ENCODE results near the gene TTLL12.

Gene TTLL12

DNA sequence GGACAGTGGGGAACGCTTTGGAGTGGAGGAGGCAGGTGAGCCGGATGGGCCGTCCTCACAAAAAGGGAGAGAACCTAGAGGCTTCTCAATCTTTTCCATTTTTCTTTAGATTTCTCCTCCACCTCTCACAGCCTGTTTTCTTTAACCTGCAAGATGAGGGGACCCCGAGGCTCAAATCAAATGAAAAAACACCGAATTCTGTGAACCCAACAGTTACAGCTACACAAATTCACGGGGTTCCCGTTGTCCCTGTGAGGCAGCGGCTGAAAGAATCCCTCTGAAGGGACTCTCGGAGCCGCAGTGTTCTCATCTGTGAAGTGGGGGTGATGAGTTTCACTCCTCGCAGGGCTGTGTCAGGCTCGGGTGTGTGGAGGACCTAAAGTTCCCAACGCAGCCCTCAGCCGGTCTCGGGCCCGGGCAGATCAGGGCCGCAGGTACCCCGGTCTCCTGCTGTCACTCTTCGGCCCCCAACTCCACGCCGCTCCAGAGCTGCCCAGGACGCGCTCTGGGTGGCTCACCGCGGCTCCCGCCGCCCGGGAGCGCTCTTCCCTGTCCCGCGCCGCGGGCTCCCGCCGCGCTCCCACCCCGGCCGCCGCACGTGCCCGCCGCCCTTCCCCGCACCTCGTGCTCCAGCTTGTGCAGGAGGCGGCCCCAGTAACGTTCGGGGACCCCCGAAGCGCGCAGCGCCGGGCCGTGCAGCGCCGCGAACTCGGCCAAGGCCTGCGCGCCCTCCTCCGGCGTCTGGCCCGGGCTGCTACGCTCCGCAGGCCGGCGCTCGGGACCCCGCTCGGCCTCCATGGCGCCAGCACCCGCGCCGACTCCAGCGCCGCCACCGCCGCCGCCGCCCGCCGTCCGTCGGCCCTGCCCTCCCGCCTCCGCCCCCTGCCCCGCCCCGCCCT, at the start of gene TTLL12:
Gene TTLL12, minus strand, starts transcription at position 863 of the 899 bp plus-strand sequence. Its CDS starts 65 bp downstream, at position 798.
- DNase-seq: peak in 2 of 4 experiments; percentile 52 to 65

GRCh38 chr22:43235445-43236409, 48.8 kb upstream of the TTLL12 start:
- DNase-seq: no peak

- DNase-seq: no peak
Measured at GRCh38 chr22:43234264-43234988, 47.5 kb upstream of the TTLL12 start.

- DNase-seq: no peak
Measured at GRCh38 chr22:43233529-43233928, 46.6 kb upstream of the TTLL12 start.

- DNase-seq: no peak
Measured at GRCh38 chr22:43232445-43232844, 45.5 kb upstream of the TTLL12 start.

- no peak for DNase-seq
Measured at GRCh38 chr22:43231724-43232034, 44.7 kb upstream of the TTLL12 start.

DNA sequence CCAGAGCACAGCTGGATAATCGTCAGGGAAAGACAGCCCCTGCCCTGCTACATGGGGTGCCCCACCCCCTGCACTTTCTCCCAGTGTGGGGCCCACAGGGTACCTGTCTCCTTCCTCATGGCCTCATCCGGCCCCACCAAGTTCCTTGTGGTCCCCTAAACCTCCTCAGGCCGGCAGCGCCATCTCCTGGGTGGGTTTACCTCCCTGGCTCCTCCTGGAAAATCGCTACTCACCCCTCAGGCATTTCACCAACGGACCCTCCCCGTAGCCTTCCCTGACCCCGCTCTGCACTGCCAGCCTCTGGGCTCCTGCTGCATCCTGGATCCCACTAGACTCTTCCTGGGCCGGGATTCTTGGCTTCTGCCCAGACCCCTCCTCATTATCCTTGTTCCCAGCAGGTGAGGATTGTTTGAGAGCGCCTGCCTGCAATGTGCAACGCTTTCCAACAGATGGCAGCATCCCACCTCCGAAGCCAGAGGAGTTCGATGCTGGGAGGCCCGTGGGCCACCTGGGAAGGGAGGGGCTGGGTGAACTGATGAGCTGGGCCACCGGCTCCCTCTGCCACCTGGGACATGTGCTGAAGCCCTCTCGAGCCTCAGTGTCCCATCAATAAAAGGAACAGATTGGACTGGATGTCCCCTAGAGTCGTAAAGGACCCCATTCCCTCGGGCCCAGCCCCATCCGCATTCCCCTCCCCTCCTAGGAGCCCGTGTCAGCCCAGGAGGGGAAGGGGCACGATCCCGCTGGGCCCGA, 44.2 kb upstream of the TTLL12 start:
- peak; percentile 18 to 47 (median 34) for DNase-seq

DNA sequence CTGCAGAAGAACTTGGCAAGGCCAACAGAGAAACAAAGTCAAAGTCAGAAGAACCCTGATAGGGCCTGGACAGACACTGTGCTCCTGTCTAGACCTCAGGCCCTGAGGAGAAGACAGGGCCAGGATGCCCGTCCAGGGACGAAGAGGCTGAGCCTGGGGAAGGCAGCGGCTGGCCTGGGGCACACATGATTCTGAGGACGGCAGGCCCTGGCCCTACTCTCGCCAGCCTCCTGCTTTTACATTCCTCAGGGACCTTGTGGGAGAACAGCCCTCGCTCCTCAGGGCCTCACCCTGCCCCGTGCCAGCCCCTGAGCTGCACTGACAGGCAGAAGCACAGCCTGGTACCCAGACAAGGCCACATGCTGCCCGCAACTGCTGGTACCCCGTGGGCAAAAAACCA, 43.6 kb upstream of the TTLL12 start:
- no peak for DNase-seq

DNA sequence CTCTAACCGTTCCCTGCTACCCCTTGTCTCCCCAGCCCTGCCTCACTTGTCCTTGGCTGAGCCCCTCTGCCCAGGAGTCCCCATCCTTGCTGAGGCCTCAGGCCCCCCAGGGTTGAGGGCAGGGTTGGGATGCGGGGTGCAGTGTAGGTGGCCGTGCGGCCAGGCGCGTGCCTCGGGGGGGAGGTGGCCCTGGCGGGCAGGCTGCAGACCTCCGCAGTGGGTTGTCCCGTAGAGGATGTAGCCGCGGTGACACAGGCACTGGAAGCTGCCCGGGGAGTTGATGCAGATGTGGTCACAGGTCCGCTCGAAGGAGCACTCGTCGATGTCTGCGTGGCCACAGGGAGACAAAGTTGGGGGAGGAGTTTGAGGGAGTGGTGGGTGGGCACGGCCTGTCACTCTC, 41.9 kb upstream of the TTLL12 start:
- DNase-seq: no peak

DNA sequence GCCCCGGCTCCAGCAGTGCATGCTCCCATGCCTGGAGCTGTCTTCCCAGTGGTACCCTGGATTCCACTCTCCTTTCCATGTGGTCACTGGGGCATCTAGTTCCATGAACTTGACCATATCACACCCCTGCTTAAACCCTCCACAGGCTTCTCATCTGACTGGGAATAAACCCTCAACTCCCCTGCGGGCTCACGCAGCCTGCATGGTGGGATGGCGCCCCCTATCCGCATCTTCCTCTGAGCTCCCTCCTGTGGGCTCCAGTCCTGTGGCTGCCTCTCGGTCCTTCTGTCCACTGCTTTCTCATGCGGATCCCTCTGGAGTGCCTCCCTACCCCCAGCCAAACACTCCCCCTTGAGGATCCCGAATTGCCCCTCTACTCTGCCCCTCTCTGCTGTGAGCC, 41.4 kb upstream of the TTLL12 start:
- peak in 1 of 4 experiments; percentile 18 for DNase-seq

DNA sequence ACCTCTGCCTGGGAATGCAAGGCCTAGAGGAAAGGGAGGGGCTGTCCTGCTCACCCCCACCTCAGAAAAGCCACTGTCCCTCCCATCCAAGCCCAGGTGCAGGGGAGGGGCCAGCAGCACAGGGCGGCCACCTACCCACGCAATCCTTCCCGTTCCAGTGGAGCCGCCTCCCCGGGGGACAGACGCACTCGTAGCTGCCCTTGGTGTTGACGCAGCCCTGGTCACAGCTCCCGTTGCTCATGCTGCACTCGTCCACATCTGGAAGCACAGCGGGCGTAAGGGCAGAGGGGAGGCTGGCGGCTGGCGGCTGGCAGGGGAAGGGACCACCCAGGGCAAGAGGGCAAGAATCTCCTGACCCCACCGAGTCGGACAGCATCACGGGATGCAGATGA, 40.3 kb upstream of the TTLL12 start:
- DNase-seq: no peak

GRCh38 chr22:43226377-43227238, 39.7 kb upstream of the TTLL12 start:
- DNase-seq: no peak

- no peak for DNase-seq
Measured at GRCh38 chr22:43225609-43226008, 38.7 kb upstream of the TTLL12 start.

DNA sequence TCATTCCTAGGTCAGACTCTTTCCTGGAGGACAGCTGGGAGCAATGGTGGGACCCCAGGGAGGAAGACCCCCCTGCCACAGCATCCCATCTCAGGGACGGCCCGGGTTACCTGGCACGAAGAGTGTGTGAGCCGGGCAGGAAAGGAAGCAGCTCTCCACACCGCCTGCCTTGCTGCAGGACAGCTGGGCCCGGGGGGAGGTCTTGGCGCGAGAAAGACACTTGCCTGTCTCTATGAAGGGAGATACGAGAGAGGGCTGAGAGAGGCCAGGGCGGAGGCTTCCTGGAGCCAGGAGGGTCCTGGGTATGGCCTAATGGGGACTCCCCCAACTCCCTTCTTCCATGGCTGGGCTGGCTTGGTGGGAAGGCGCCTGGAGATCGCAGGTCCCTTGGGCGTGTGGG, 36.1 kb upstream of the TTLL12 start:
- DNase-seq: no peak

GRCh38 chr22:43222262-43222661, 35.3 kb upstream of the TTLL12 start:
- DNase-seq: no peak

- DNase-seq: no peak
Measured at GRCh38 chr22:43220625-43221380, 33.9 kb upstream of the TTLL12 start.

- no peak for DNase-seq
Measured at GRCh38 chr22:43218786-43219185, 31.9 kb upstream of the TTLL12 start.

DNA sequence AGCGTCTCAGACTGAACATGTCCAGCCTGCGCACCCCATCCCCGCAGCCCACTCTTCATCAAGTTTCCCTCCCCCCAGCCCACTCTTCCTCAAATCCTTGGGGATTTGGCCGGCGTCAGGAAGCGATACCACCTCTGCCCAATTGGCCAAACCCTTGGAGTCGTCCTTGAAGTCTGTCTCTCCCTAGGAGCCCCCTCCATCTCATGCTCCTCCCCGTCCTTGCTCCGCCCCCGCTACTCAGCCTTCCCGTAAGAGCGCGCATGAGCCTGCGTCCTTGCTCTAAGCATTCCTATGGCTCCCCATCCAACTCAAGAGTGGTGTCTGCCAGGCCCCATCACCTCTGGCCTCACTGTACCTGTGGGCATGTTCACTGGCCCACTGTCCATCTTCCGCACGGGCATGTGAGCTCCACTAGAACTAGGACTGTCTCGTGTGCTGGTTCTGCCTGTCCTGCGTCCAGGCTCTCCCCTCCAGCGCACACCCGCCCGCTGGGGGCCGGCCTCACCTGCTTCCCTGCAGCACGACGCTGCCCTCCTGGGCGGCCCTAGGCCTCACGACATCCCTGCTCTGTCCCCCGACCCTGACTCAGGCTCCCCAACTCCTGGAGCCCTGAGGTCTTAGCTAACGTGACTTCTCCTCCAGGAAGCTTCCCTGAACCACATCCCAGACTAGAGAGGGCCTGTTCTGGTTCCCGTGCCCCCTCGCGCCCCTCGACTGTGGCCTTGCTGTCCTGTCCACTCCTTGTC, 30.5 kb upstream of the TTLL12 start:
- DNase-seq: no peak

- no peak for DNase-seq
Measured at GRCh38 chr22:43216738-43217137, 29.8 kb upstream of the TTLL12 start.

DNA sequence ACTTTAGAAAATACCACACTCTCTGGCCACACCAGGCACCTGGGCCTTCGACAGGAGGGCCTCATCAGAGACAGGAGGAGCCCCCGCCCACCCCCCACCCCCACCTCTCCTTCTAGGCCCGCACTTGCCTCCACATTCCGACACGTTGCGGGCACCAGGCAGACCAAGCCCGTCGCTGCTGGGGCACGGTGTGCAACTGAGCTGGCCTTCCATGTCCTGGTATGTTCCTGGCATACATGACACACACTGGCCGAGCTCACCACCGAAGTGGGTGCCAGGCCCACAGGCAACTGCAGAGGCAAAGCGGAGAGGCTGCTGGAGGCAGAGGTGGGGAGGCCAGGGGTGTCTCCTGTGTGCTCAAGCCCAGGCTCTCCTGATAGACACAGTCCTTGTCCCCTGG, 27.0 kb upstream of the TTLL12 start:
- no peak for DNase-seq

Measured in activated naive CD4-positive, alpha-beta T cell (primary cell).